Erythroblast (primary cell): ENCODE data around the gene NUP153.

ENCODE experiments used
- DNase-seq, 2 experiments: peaks; one replicate each; lab custom pipeline; 2025; lab: John Stamatoyannopoulos, UW
- GATA1 ChIP-seq: IDR thresholded peaks from 2 replicates; pipeline ENCODE4 v1.6.1; 2011; ENCODE audit warnings: low read depth, mild to moderate bottlenecking, control low read depth, low read length, moderate library complexity
- POLR2A ChIP-seq: IDR thresholded peaks from 2 replicates; pipeline ENCODE4 v1.6.1; 2011; ENCODE audit warnings: mild to moderate bottlenecking, low read length

NUP153 gene

GRCh38 chr6:17624396-17624795, 82.3 kb downstream of the NUP153 start:
- TF ChIP-seq GATA1 = no peak
- DNase-seq = no peak

DNA sequence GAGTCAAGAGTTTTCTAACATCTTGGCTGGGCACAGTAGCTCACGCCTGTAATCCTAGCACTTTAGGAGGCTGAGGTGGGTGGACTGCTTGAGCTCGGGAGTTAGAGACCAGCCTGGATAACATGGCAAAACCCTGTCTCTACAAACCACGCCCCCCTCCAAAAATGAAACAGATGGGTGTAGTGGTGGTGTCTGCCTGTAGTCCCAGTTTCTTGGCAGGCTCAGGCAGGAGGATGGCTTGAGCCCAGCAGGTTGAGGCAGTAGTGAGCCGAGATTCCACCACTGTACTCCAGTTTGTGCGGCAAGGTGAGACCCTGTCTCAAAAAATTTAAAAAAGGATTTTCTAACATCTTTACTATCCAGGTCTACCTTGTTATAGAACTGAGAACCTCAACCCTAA, 84.6 kb downstream of the NUP153 start:
- DNase-seq = peak in 1 of 2 experiments; percentile 13
- TF ChIP-seq POLR2A = no peak

- TF ChIP-seq POLR2A (no peak), GATA1 (no peak)
- DNase-seq = no peak
Observed at GRCh38 chr6:17621003-17621402, 85.7 kb downstream of the NUP153 start.

DNA sequence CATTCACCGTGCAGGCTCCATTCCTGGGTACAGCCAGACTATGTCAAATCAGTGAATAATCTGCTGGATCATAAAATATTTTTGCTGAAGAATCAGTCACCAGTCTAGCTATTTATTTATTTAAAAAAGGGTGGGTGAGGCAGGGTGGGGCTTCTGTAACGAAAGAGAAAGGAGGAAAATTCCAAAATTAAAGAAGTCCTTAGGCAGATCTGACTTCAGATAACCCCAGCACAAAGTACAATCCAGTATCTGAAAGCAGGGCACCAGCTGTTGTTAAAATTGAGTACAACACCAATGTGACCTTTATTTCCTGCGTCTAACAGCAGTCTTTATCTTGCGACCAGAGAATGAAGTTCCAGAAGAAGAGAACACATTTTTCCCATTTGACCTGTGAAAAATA, 90.9 kb downstream of the NUP153 start:
- no peak for TF ChIP-seq POLR2A
- no peak for TF ChIP-seq GATA1
- DNase-seq = no peak

DNA sequence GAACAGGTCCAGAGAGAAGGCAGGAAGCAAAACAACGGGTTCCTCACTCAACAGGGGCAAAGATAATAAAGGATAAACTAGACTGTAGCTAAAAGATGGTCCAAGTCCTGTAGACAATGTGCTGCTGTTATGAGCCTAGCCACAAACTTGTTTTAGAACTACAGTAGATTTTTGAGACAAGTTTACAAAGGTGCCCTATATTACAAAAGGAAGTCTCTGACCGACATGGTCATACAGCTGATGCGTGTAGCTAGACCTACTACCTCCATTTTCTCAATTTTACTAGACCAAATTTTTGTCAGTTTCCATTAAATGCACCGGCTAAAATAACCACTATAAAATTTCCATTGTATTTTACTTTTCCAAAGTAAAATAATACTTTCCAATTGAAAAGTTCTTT, 94.7 kb downstream of the NUP153 start:
- TF ChIP-seq POLR2A (no peak), GATA1 (no peak)
- no peak for DNase-seq

GRCh38 chr6:17610835-17611234, 95.9 kb downstream of the NUP153 start:
- DNase-seq = no peak
- TF ChIP-seq POLR2A = no peak
- no peak for TF ChIP-seq GATA1

- DNase-seq = no peak
- TF ChIP-seq GATA1 (no peak), POLR2A (no peak)
Observed at GRCh38 chr6:17606606-17607005, 100.1 kb downstream of the NUP153 start.

GRCh38 chr6:17602888-17603287, 103.8 kb downstream of the NUP153 start:
- no peak for TF ChIP-seq GATA1
- no peak for DNase-seq

DNA sequence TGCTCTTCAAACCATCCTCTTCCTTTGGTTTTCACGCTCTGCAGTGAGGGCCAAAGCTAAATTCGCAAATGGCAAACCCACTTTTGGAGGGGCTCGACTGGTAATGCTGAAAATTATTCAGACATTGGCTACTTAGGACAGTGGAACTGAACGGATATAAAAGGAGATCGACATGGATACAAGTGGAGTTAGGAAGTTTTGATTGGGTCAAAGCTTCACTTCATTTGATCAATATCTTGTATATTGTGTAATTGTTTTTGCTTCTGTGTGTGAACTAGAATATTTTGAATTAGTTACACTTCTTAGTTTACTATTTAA, 105.4 kb downstream of the NUP153 start:
- DNase-seq = no peak
- TF ChIP-seq POLR2A = no peak
- no peak for TF ChIP-seq GATA1

- peak; percentile 71 to 82 for DNase-seq
Observed at GRCh38 chr6:17600527-17601385, 106.0 kb downstream of the NUP153 start.

GRCh38 chr6:17599877-17600526, 106.7 kb downstream of the NUP153 start, which contains the start of gene FAM8A1:
TSS of gene FAM8A1 (plus strand) at chr6:17600302. CDS start at chr6:17600410, 108 bp downstream.
- peak; percentile 94 to 96 for DNase-seq
- TF ChIP-seq GATA1 (no peak), POLR2A (peak; percentile 72)

More at GRCh38 chr6:17600527-17601385, 106.0 kb downstream of the NUP153 start:
- TF ChIP-seq POLR2A (peak; percentile 17), GATA1 (no peak)

DNA sequence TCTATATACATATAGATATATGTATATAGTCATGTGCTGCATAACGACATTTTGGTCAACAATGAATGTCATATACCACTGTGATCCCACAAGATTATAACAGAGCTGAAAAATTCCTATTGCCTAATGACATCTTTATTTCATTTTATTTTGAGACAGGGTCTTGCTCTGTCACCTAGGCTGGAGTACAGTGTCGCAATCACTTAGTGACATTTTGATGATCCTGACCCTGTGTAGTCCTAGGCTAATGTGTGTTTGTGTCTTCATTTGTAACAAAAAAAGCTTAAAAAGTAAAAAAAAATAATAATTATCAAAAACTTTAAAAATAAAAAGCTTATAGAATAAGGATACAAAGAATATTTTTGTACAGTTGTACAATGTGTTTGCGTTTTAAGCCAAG, 110.6 kb downstream of the NUP153 start:
- DNase-seq = no peak
- TF ChIP-seq POLR2A (no peak), GATA1 (no peak)

- TF ChIP-seq POLR2A (no peak), GATA1 (no peak)
- no peak for DNase-seq
Observed at GRCh38 chr6:17593246-17593645, 113.5 kb downstream of the NUP153 start.

DNA sequence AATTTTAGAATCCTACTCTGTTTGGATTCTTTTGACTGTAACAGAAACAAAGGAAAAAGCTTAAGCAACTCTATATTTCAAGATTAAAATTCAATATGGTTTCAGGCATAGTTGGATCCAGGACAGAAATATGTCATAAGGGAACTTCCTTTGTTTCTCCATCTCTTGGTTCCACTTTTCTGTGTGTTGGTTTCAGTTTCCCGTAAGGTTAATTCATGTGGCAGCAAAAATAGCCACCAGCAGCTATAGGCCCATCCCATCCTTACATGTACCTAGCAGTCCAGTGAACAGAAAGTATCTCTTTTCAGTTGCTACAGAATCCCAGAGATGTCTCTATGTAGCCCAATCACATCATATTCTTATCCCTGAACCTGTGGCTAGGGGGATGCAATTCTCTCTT, 115.4 kb downstream of the NUP153 start:
- TF ChIP-seq POLR2A (no peak), GATA1 (no peak)
- DNase-seq = no peak
